Measurements from ENCODE around the gene RNU6-9.

GRCh38 chr19:850221-850978 is 42.9 kb upstream of the RNU6-9 start:
- no peak for TF ChIP-seq CTCF (IDR thresholded peaks at IDR 0.05; ENCODE audit: insufficient read depth, low read length, poor library complexity, severe bottlenecking)
- TF ChIP-seq EZH2phosphoT487 (conservative IDR thresholded peaks at IDR 0.05; ENCODE audit: low read length), result no peak
